Stimulated activated naive CD4-positive, alpha-beta T cell (primary cell): ENCODE data around the gene PRKCB.
"Not testable (repeated sequence)": the region's sequence is repeated elsewhere in the genome, so short reads cannot be mapped to it uniquely, and the experiment has no call there.

ENCODE experiments used
- DNase-seq, 6 experiments: peaks; one replicate each; lab custom pipeline; 2025; lab: John Stamatoyannopoulos, UW

The PRKCB gene

GRCh38 chr16:24135624-24136565 is 300.1 kb downstream of the PRKCB start:
- no peak for DNase-seq

GRCh38 chr16:24138024-24138423 is 302.2 kb downstream of the PRKCB start:
- no peak for DNase-seq

- no peak for DNase-seq
Measured at GRCh38 chr16:24138575-24138974, 302.8 kb downstream of the PRKCB start.

GRCh38 chr16:24139282-24139681 is 303.5 kb downstream of the PRKCB start:
- DNase-seq = no peak

GRCh38 chr16:24140730-24141129 is 304.9 kb downstream of the PRKCB start:
- DNase-seq = no peak

GRCh38 chr16:24141466-24141865 is 305.7 kb downstream of the PRKCB start:
- DNase-seq = no peak

GRCh38 chr16:24141917-24142316 is 306.1 kb downstream of the PRKCB start:
- no peak for DNase-seq

GRCh38 chr16:24145927-24146326 is 310.1 kb downstream of the PRKCB start:
- no peak for DNase-seq

- no peak for DNase-seq
Measured at GRCh38 chr16:24146518-24146917, 310.7 kb downstream of the PRKCB start.

- DNase-seq = no peak
Measured at GRCh38 chr16:24149102-24149501, 313.3 kb downstream of the PRKCB start.

- DNase-seq = no peak
Measured at GRCh38 chr16:24150282-24150681, 314.5 kb downstream of the PRKCB start.

GRCh38 chr16:24151482-24151939 is 315.7 kb downstream of the PRKCB start:
- peak in 5 of 6 experiments; percentile 2 to 61 (median 54) for DNase-seq

- DNase-seq = not testable (repeated sequence)
Measured at GRCh38 chr16:24152048-24152447, 316.3 kb downstream of the PRKCB start.

GRCh38 chr16:24152826-24153225 is 317.0 kb downstream of the PRKCB start:
- no peak for DNase-seq

GRCh38 chr16:24156777-24157176 is 321.0 kb downstream of the PRKCB start:
- no peak for DNase-seq

GRCh38 chr16:24163935-24164334 is 328.2 kb downstream of the PRKCB start:
- no peak for DNase-seq

GRCh38 chr16:24164416-24164815 is 328.6 kb downstream of the PRKCB start:
- no peak for DNase-seq

- no peak for DNase-seq
Measured at GRCh38 chr16:24165273-24165672, 329.5 kb downstream of the PRKCB start.

GRCh38 chr16:24166661-24167528 is 331.1 kb downstream of the PRKCB start:
- no peak for DNase-seq

- no peak for DNase-seq
Measured at GRCh38 chr16:24168856-24169255, 333.1 kb downstream of the PRKCB start.

GRCh38 chr16:24170407-24170806 is 334.6 kb downstream of the PRKCB start:
- no peak for DNase-seq

GRCh38 chr16:24174504-24174903 is 338.7 kb downstream of the PRKCB start:
- no peak for DNase-seq

- DNase-seq = no peak
Measured at GRCh38 chr16:24174957-24175356, 339.2 kb downstream of the PRKCB start.
